HG03558 (cell line): ENCODE data around the gene CDON.

Experiments
- ATAC-seq: cut with Tn5 transposase; IDR thresholded peaks from one replicate; pipeline ENCODE4 v1.9.1; 2021; ENCODE audit warnings: moderate number of reproducible peaks; ENCODE audit not compliant: unreplicated experiment; ENCODE audit errors: extremely low read depth

The CDON gene

GRCh38 chr11:126083829-126084607, 21.4 kb upstream of the CDON start:
- ATAC-seq, result no peak

- no peak for ATAC-seq
Measured at GRCh38 chr11:126082251-126083109, 19.8 kb upstream of the CDON start.

- no peak for ATAC-seq
Measured at GRCh38 chr11:126081915-126082250, 19.2 kb upstream of the CDON start.

- ATAC-seq, result no peak
Measured at GRCh38 chr11:126080161-126080941, 17.7 kb upstream of the CDON start.

- ATAC-seq, result no peak
Measured at GRCh38 chr11:126079621-126080124, 17.0 kb upstream of the CDON start.

GRCh38 chr11:126076641-126077040, 14.0 kb upstream of the CDON start:
- ATAC-seq, result no peak

- no peak for ATAC-seq
Measured at GRCh38 chr11:126072801-126073594, 10.3 kb upstream of the CDON start.

GRCh38 chr11:126072141-126072741, 9.6 kb upstream of the CDON start:
- ATAC-seq, result no peak

GRCh38 chr11:126063507-126063852, 814 bp upstream of the CDON start:
- ATAC-seq, result no peak

GRCh38 chr11:126061707-126062678, 673 bp downstream of the CDON start:
- no peak for ATAC-seq

- ATAC-seq, result no peak
Measured at GRCh38 chr11:126060757-126061171, 1.9 kb downstream of the CDON start.

- ATAC-seq, result no peak
Measured at GRCh38 chr11:126059238-126059781, 3.4 kb downstream of the CDON start.

- no peak for ATAC-seq
Measured at GRCh38 chr11:126058105-126058874, 4.4 kb downstream of the CDON start.

- no peak for ATAC-seq
Measured at GRCh38 chr11:126054882-126055281, 7.8 kb downstream of the CDON start.

- no peak for ATAC-seq
Measured at GRCh38 chr11:126054408-126054807, 8.3 kb downstream of the CDON start.

GRCh38 chr11:126053415-126054286, 9.0 kb downstream of the CDON start:
- ATAC-seq, result no peak
